HG02588 (cell line): ENCODE data around the gene ARHGEF28.

Experiments used
- ATAC-seq: cut with Tn5 transposase; IDR thresholded peaks from one replicate; pipeline ENCODE4 v1.9.1; 2021; ENCODE audit warnings: mild to moderate bottlenecking, moderate library complexity; ENCODE audit not compliant: unreplicated experiment

The ARHGEF28 gene

DNA sequence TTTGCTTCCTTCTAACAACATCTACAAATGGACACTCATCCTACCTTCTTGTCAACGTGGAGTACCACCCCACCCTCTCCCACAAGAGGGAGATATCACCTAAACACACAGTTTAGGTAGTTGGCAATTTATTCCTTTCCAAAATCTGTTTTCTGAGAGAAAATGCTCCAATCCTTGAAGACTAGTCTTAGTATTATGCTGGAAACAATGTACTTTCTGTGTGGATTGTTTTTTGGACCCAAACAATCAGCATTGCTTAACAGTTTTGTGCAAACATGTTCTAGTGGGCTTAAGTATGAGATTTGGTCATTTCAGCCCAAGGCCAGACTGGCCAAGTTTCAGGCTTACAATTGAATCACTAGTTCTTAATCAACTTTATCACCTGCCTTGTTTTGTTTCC lies 359.1 kb downstream of the ARHGEF28 start:
- ATAC-seq, result no peak

DNA sequence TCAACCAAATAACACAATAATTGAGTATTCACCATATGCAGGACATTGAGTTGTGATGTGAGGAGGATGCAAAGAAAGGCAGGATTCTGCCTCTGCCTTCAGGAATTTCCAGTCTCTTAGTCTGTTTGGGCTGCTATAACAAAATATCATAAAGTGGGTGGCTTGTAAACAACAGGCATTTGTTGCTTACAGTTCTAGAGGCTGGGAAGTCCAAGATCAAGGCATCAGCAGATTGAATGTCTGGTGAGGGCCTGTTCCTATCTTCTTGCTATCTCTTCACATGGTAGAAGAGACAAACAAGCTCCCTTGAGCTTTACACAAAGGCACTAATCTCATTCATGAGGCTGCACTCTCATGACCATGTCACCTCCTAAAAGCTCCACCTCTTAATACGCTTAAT lies 360.7 kb downstream of the ARHGEF28 start:
- no peak for ATAC-seq

DNA sequence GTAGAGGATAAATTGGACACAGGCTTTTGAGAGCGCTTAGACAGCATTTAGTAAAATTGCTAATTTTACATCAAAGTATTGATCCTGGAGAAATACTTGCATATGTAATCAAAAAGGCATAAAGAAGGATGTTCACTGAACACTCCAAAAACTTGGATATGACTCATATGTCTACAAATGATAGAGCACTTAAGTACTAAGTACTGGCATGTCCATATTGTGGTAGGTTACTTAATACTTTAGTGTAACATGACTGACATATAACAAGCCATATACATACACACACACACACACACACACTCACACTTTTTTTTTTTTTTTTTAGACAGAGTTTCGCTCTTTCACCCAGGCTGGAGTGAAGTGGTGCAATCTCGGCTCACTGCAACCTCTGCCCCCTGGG lies 361.9 kb downstream of the ARHGEF28 start:
- ATAC-seq, result no peak

GRCh38 chr5:73989956-73990355 lies 364.0 kb downstream of the ARHGEF28 start:
- no peak for ATAC-seq
